ENCODE data around the gene PPP6R2. TPM values are rescaled to one million over a fixed set of nuclear protein-coding genes. Genes with fewer than 3 reads are reported as not detected.

Gene PPP6R2
- total RNA-seq, 1 experiment from 2014 or later, result 62.1 TPM

DNA sequence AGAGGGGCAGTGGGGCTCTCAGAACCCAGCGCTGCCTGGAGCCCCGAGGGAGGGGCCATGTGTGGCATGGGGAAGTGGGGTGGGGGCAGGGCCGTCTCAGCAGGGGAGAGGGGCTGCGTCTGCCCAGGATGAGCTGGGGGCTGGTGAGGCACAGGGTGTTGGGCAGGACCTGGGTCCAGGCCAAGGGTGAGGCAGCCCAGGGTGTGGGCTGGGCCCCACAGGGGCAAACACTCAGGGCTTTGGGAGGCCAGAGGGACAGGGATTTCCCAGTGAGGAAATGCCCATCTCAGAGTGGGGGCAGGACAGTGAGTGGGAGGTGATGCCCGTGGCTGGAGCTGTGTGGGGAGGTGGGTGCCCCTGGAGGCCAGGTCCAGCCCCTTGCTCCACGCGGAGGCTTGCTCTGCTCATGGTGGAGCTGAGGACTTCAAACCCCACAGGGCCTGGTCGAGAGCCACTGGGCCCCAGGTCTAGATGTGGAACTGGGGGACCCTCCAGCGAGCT is 41.0 kb upstream of the PPP6R2 start:
- H3K9me3 ChIP-seq (replicated peaks), result no peaks in the 10 kb centered on the region
- DNase-seq (ENCODE audit: low read depth in 1 of 2, low spot score in 2 of 2), result no peak
- peaks cover 31% of the 10 kb centered on the region for H3K4me1 ChIP-seq (replicated peaks)
- no peaks in the 10 kb centered on the region for H3K27me3 ChIP-seq (replicated peaks)
- no peak overlapping the region for H3K4me3 ChIP-seq
- H3K36me3 ChIP-seq, result peaks cover 40% of the 10 kb centered on the region
- no peak overlapping the region for H3K27ac ChIP-seq

DNA sequence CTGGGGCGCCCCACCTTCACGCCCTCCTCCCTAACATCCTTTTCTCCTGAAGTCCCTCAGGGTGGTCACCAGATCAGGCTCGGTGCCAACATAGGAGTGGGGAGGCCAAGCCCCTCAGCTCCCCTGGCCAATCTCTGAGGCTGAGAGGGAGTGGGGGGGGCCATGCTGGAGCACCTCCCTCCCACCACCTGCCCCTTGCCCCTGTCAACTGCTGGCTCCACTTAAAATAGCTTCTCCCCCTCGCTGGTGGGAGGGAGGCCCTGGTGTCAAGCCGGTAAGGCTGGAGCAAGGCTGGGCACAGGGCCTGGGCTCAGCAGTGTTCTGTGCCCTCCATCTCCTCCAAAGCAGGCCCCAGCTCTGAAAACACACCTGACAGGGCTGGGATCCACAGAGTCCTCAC is 40.6 kb upstream of the PPP6R2 start:
- H3K27ac ChIP-seq, result no peak overlapping the region
- no peak overlapping the region for H3K4me3 ChIP-seq
- H3K27me3 ChIP-seq (replicated peaks), result no peaks in the 10 kb centered on the region
- DNase-seq (ENCODE audit: low read depth in 1 of 2, low spot score in 2 of 2), result no peak
- H3K4me1 ChIP-seq (replicated peaks), result peaks cover 31% of the 10 kb centered on the region
- no peaks in the 10 kb centered on the region for H3K9me3 ChIP-seq (replicated peaks)
- H3K36me3 ChIP-seq, result peaks cover 43% of the 10 kb centered on the region

DNA sequence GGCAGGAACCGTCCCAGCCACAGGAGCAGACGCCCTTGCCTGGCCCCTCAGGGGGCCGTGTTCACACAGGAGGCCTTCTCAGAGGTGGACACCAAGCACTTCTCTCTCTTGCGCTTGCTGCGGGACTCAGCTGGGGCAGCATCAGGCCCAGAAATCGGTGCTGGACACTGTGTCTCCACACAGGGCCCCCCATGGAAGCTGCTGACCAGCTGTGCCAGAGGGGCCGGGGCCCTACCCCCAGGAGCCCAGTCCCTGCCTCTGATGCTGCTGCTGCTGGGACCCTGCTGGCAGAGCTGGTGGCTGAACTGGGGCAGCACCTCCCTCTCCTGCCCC is 39.6 kb upstream of the PPP6R2 start:
- no peak for DNase-seq (ENCODE audit: low read depth in 1 of 2, low spot score in 2 of 2)
- H3K27me3 ChIP-seq (replicated peaks), result no peaks in the 10 kb centered on the region
- peaks cover 43% of the 10 kb centered on the region for H3K36me3 ChIP-seq
- H3K9me3 ChIP-seq (replicated peaks), result no peaks in the 10 kb centered on the region
- peaks cover 36% of the 10 kb centered on the region for H3K4me1 ChIP-seq (replicated peaks)
- no peak overlapping the region for H3K27ac ChIP-seq
- H3K4me3 ChIP-seq, result no peak overlapping the region

DNA sequence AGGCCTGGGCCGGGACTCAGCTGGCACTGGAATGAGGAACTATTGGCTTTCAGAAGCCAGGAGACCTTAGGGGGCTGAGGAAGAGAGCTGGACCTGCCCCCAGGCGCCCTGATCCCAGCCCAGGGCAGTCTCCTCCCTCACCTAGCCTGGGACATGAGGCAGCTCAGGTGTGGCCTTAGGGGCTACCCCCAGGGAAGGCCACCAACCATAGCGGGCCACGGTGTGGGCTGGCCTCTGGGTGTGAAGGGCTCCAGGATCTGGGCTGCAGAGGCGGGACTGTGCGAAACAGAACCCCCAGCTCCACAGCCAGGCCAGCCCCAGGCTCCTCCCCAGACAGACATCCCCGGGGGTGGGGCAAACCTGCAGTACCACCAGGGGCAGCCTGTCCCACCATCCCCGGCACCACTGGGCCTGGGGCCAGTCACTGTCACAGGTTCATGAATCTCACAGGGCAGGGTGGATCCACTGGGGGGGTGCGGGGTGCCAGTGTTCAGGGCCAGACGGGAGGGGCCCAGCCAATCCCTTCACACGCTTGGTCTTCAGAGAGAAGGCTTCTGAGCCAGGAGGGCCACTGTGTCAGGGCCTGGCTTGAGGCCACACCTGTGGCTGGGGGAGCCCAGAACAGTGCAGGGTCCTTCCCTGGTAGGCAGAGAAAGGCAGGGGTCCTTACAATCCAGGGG is 39.1 kb upstream of the PPP6R2 start:
- H3K4me3 ChIP-seq, result no peak overlapping the region
- peaks cover 36% of the 10 kb centered on the region for H3K4me1 ChIP-seq (replicated peaks)
- DNase-seq (ENCODE audit: low read depth in 1 of 2, low spot score in 2 of 2), result no peak
- H3K27me3 ChIP-seq (replicated peaks), result no peaks in the 10 kb centered on the region
- H3K9me3 ChIP-seq (replicated peaks), result no peaks in the 10 kb centered on the region
- H3K36me3 ChIP-seq, result peaks cover 43% of the 10 kb centered on the region
- H3K27ac ChIP-seq, result no peak overlapping the region

DNA sequence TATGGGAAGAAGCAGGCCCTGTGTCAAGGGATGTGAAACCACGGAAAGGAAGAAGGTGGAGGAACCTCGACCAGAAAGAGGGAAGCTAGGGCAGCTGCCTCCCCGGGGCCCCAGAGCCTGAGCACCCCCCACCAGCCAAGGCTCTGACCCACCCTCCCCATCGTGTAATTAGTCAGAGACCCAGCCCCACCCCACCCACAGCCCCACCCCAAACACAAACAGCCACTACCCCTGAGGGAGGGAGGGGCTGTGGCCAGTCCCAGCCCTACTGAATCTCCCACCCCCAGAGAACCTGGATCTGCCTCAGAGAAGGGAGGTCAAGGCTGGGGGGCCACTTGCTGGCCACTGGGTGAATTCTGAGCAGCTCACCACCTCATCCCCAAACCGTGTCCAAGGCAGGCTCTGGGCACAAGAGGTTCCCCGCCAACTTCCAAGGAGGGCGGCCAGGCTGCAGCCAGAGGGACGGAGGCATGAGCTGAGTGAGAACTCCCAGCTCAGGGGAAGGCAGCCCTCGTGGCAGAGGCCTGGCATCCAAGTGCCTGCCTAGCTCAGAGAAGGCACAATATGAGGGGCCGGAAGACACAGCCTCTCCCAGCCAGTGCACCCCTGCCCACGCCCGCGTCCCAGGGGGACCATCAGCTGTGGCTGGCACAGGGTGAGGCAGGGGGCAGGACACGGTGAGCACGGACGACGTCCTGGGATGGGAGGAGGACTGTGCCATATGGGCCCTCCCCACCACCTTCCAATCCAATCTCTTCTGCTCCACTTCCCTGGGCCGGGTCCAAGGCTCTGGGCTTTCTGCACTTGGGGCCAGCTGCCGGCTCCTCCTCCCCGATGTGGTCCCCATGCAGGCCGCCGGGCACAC is 38.4 kb upstream of the PPP6R2 start:
- no peak for DNase-seq (ENCODE audit: low read depth in 1 of 2, low spot score in 2 of 2)
- peaks cover 36% of the 10 kb centered on the region for H3K4me1 ChIP-seq (replicated peaks)
- H3K36me3 ChIP-seq, result peaks cover 43% of the 10 kb centered on the region
- H3K4me3 ChIP-seq, result no peak overlapping the region
- no peaks in the 10 kb centered on the region for H3K9me3 ChIP-seq (replicated peaks)
- H3K27ac ChIP-seq, result no peak overlapping the region
- H3K27me3 ChIP-seq (replicated peaks), result no peaks in the 10 kb centered on the region

DNA sequence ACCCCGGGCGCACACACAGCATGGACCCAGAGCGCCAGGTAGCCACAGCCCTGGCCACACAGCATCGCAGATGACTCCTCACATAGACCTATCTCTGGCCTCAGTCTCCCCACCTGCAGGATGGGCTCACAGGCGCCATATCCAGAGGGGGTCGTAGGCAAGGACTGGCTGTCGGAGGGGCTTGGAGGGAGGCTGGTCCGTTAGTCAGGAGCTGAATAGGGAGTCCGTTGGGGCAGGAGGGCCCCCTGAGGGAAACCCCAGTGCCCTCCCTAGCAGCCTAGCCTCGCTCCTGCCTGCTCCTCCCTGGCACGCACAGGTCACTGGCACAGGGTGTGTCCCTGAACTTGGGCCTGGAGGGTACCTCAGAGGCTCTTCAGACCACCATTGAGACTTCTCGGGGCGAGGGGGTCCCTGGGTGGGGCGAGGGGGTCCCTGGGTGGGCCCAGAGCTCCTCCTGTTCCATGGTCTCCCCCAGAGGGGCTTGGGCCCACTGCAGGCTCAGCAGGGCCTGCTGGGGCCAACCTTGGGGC is 37.7 kb upstream of the PPP6R2 start:
- H3K36me3 ChIP-seq, result peaks cover 42% of the 10 kb centered on the region
- H3K4me3 ChIP-seq, result peak overlapping the region; percentile 97
- no peak for DNase-seq (ENCODE audit: low read depth in 1 of 2, low spot score in 2 of 2)
- no peaks in the 10 kb centered on the region for H3K27me3 ChIP-seq (replicated peaks)
- H3K27ac ChIP-seq, result peak overlapping the region; percentile 61
- peaks cover 36% of the 10 kb centered on the region for H3K4me1 ChIP-seq (replicated peaks)
- no peaks in the 10 kb centered on the region for H3K9me3 ChIP-seq (replicated peaks)

DNA sequence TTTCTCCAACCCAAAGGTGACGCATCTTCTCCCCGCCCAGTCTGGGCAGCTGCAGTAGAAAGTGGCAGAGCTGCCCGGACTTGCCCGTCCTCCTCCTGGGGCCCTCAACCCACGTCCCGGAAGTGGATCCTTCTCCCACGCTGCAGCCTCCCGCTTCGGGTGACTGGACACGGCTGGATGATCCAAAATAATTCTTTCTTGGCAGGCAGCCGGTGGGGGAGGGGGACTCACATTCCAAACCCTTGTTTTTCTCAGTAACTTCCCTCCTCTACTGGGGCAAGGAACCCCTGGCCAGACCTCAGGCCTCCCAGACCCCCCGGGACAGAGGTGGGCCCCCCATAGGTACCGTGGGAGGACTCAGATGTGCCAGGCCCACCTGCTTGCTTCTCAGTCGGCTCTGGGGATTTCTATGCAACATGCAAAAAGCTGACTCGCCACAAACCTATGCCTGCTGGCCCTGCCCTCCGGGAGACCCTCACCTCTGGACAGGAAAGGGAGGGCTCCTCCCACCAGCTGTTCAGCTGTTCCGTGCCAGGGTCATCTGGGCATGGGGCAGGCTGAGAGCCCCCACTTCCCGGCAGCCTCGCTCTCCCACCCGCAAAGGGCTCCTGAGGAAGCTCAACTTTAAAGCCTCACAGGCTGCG is 37.1 kb upstream of the PPP6R2 start:
- DNase-seq (ENCODE audit: low read depth in 1 of 2, low spot score in 2 of 2), result peak; percentile 84 to 92
- Histone ChIP-seq H3K36me3 (peaks cover 36% of the 10 kb centered on the region), H3K27ac (peak overlapping the region; percentile 61), H3K4me1 (replicated peaks) (peaks cover 36% of the 10 kb centered on the region), H3K4me3 (peak overlapping the region; percentile 97), H3K27me3 (replicated peaks) (no peaks in the 10 kb centered on the region), H3K9me3 (replicated peaks) (no peaks in the 10 kb centered on the region)

DNA sequence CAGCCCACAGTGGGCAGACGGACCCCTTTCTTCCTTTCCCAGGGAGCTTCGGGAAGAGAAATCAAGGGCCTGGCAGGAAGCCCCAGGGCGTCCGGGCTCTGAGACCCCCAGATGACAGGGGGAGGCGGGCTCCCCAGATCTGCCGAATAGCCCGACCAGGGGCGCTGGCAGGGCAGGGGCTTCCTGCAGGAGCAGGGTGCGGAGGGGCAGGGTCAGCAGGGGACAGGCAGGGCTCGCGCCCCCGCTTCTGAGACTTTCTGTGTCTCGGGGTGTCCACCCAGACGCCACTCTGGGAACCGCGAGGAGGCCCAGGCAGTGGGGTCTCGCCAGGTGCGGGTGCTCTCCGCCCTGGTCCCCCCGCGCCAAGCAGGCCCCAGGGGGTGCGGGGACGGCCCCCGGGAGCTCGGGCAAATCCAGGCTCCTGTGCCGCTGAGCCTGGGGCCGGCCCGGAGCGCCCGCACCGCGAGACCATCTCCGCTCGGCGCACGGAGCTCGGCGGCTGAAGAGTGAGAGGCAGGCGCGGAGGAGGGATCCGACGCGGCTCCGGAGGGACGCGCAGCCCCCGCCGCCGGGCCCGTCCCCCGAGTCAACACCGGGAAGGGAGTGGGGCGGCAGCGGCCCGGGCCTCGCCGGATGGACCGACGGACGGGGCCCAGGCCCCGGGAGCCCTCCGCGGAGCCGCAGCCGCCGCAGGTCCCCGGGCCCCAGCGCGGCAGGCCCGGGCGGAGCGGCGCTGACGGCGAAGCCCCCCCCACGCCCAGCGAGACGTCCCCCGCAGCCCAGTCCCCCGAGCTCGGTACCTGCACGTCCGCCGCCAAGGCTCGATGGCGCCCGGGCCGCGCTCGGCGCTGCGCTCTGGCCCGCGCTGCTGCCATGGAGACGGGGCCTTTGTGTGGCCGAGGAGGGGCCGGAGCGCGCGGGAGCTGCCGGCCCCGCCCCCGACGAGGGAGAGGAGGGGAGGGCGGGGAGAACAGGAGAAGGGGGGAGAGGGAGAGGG is 36.1 kb upstream of the PPP6R2 start, which contains the start of gene PLXNB2:
TSS of gene PLXNB2 (minus strand) at position 894 of the 997 bp plus-strand sequence. CDS start 17,062 bp downstream, outside the sequence.
- Histone ChIP-seq H3K27ac (peak within 1 kb of the TSS; percentile 61), H3K9me3 (replicated peaks) (no peaks in the 10 kb centered on the region), H3K4me3 (peak within 1 kb of the TSS; percentile 97), H3K27me3 (replicated peaks) (no peaks in the 10 kb centered on the region), H3K36me3 (peaks cover 33% of the 10 kb centered on the region), H3K4me1 (replicated peaks) (peaks cover 36% of the 10 kb centered on the region)
- DNase-seq (ENCODE audit: low read depth in 1 of 2, low spot score in 2 of 2), result peak; percentile 59 to 79

DNA sequence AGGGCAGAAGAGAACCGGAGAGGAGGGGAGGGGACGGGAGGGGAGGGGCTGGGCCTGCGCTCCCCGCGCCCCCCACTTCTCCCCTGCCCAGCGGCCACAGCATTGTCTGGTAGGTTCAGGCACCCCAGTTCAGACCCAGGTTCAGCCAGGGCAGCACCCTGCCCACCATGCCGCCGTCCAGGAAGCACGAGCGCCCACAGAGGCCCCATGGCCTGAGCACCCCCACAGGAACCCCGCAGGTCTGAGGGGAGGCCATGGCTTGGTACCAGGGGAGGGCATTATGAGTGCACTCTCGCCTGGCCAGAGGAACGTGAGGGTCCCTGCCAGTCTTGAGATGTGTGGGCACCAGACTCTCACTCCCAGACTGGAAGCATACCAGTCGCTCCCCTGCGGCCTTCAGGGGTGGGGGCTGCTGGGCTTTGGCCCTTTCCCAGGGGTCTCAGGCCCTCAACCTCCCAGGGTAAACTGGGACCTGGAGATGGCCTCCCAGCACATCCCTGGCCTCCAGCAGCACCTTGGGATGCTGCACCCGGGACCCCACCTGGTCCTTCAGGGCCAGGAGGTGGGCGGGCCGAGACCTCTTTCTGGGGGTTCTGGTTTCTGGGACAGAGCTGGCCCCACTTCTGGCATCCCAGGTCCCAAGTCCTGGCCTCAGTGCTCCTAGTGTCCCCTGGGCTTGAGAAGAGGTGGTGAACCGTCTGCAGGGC is 35.1 kb upstream of the PPP6R2 start:
- Histone ChIP-seq H3K27ac (no peak overlapping the region), H3K9me3 (replicated peaks) (no peaks in the 10 kb centered on the region), H3K36me3 (peaks cover 29% of the 10 kb centered on the region), H3K4me1 (replicated peaks) (peaks cover 31% of the 10 kb centered on the region), H3K4me3 (no peak overlapping the region), H3K27me3 (replicated peaks) (no peaks in the 10 kb centered on the region)
- DNase-seq (ENCODE audit: low read depth in 1 of 2, low spot score in 2 of 2), result no peak

DNA sequence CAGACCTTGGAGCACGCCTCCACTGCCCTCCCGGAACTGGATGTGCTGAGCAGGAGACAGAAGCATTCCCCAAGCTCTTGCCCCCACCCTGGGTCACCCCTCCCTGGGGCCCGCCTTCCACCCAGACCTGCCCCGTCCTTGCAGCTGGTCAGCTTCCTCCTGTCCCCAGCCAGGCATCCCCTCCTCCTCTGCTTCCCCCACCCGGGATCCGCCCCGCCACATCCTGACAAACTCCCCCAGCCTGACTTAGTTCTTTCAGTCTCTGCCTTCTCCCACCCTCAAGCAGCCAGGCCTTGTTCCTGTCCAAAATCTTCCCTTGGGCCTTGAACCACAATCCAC is 34.6 kb upstream of the PPP6R2 start:
- Histone ChIP-seq H3K27me3 (replicated peaks) (no peaks in the 10 kb centered on the region), H3K36me3 (peaks cover 23% of the 10 kb centered on the region), H3K9me3 (replicated peaks) (no peaks in the 10 kb centered on the region), H3K27ac (no peak overlapping the region), H3K4me1 (replicated peaks) (peaks cover 31% of the 10 kb centered on the region), H3K4me3 (no peak overlapping the region)
- no peak for DNase-seq (ENCODE audit: low read depth in 1 of 2, low spot score in 2 of 2)

DNA sequence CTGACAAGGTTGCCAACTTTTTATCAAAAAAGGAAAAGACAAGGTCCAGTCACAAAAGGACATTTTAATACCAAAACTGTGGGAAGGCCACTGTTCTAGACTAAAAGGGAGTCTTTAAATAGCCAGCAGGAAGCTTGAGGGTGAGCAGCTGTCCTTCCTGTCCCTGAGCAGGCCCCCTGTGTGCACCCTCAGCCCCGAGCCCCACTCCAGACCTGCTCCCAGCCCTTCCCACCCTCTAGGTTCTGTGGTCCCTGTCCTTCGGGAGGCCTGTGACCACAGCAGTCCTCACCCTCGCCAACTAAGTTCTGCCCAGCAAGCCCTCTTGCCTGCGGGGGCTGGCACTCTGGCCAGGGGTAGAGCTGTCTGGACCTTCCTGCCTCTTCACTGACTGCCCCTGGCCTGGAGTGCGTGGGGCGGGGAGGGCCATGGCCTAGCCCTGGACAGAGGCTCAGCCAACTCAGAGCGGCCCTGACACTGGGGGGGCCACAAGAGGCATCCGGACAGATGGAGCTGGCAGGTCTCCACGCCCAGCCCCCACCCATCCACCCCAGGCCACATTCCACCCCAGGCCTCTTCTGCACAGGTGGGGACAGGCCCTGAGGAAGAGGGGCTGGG is 34.0 kb upstream of the PPP6R2 start:
- H3K9me3 ChIP-seq (replicated peaks), result no peaks in the 10 kb centered on the region
- no peaks in the 10 kb centered on the region for H3K27me3 ChIP-seq (replicated peaks)
- no peak overlapping the region for H3K4me3 ChIP-seq
- no peak for DNase-seq (ENCODE audit: low read depth in 1 of 2, low spot score in 2 of 2)
- H3K27ac ChIP-seq, result no peak overlapping the region
- H3K36me3 ChIP-seq, result peaks cover 18% of the 10 kb centered on the region
- H3K4me1 ChIP-seq (replicated peaks), result peaks cover 29% of the 10 kb centered on the region

DNA sequence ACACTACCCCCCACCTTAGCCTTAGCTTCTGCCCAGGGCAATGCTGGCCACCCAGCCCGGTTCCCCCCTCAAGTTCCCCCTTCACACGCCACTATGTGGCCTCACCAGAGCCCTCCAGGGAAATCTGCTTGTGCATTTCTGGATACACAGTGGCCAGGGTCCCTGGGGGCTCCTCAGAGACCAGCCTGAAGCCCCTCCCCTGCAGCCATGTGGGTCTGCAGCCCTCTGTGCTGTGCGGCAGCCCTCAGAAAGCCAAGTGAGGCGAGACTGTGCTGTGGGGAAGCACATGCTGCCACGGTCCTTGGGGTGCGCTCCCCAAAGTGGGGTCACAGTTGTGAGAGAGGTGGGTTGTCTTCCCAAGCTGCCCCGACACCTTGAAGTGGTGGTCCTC is 33.5 kb upstream of the PPP6R2 start:
- Histone ChIP-seq H3K9me3 (replicated peaks) (no peaks in the 10 kb centered on the region), H3K27ac (no peak overlapping the region), H3K36me3 (peaks cover 16% of the 10 kb centered on the region), H3K4me1 (replicated peaks) (peaks cover 26% of the 10 kb centered on the region), H3K27me3 (replicated peaks) (no peaks in the 10 kb centered on the region), H3K4me3 (no peak overlapping the region)
- DNase-seq (ENCODE audit: low read depth in 1 of 2, low spot score in 2 of 2), result no peak
